ENCODE results near the gene OGFOD1. TPM values are rescaled to one million over a fixed set of nuclear protein-coding genes. Genes with fewer than 3 reads are reported as not detected.

OGFOD1 gene
- total and polyA plus RNA-seq, 9 of the 15 experiments (the other 6 are each of a cell fraction or from before 2014, with no cell fraction given) = 60.4 to 134 (median 85.8) TPM

- TF ChIP-seq MGA (IDR thresholded peaks at IDR 0.05) (no peak), CREM (IDR thresholded peaks at IDR 0.05; ENCODE audit: low read depth) (peak; percentile 71; the same call in 1 of the 2 replicates), DLX4 (CRISPR knock-in tag; IDR thresholded peaks at IDR 0.05) (no peak), SIN3B (IDR thresholded peaks at IDR 0.05; ENCODE audit: low read depth) (peak; percentile 78)
Observed at GRCh38 chr16:56450986-56451752, at the start of gene OGFOD1, which contains the start of gene NUDT21 (continued).
